Measurements from ENCODE around the gene NMNAT1. TPM values are rescaled to one million over a fixed set of nuclear protein-coding genes. Genes with fewer than 3 reads are reported as not detected.

Gene NMNAT1
- total and polyA plus RNA-seq, 2 donors from 2014 or later, result 12.3 to 17.5 TPM

GRCh38 chr1:10032590-10033358 is 89.5 kb downstream of the NMNAT1 start, which contains the start of gene UBE4B:
Gene UBE4B, plus strand, starts transcription at chr1:10032958. Its CDS starts 713 bp downstream, at chr1:10033671.
- peak within 1 kb of the TSS; percentile 96 to 99 (median 96) for H3K4me3 ChIP-seq (ENCODE audit: low read length in 3 of 3)
- FAIRE-seq (no peak), DNase-seq (peak; percentile 99 to 100 (median 100))
- no peaks in the 10 kb centered on the region for H3K9me3 ChIP-seq (ENCODE audit: control insufficient read depth in 2 of 3, insufficient read depth in 1 of 3, low read length in 3 of 3)
- intact Hi-C loops (cut with DNase I), result no loop called here
- H3K4me1 ChIP-seq (ENCODE audit: control insufficient read depth in 2 of 3, insufficient read depth in 2 of 3, low read depth in 1 of 3, low read length in 3 of 3), result peaks cover 0 to 9% (median 0%) of the 10 kb centered on the region in 3 donors
- H3K9ac ChIP-seq (ENCODE audit: low read length in 3 of 3), result peak within 1 kb of the TSS; percentile 61 to 98 (median 91)
- TF ChIP-seq, protein P1, sequence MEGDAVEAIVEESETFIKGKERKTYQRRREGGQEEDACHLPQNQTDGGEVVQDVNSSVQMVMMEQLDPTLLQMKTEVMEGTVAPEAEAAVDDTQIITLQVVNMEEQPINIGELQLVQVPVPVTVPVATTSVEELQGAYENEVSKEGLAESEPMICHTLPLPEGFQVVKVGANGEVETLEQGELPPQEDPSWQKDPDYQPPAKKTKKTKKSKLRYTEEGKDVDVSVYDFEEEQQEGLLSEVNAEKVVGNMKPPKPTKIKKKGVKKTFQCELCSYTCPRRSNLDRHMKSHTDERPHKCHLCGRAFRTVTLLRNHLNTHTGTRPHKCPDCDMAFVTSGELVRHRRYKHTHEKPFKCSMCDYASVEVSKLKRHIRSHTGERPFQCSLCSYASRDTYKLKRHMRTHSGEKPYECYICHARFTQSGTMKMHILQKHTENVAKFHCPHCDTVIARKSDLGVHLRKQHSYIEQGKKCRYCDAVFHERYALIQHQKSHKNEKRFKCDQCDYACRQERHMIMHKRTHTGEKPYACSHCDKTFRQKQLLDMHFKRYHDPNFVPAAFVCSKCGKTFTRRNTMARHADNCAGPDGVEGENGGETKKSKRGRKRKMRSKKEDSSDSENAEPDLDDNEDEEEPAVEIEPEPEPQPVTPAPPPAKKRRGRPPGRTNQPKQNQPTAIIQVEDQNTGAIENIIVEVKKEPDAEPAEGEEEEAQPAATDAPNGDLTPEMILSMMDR (IDR thresholded peaks at IDR 0.05; ENCODE audit: borderline replicate concordance, extremely low read depth, insufficient read depth), result peak; percentile 86
- H3K36me3 ChIP-seq (ENCODE audit: control insufficient read depth in 2 of 3, insufficient read depth in 3 of 3, low read length in 3 of 3), result no peaks in the 10 kb centered on the region
- peak within 1 kb of the TSS; percentile 94 to 97 for H3K27ac ChIP-seq (ENCODE audit: low read depth in 2 of 2, low read length in 2 of 2)
- H3K27me3 ChIP-seq (ENCODE audit: control insufficient read depth, insufficient read depth, low read length), result no peaks in the 10 kb centered on the region

DNA sequence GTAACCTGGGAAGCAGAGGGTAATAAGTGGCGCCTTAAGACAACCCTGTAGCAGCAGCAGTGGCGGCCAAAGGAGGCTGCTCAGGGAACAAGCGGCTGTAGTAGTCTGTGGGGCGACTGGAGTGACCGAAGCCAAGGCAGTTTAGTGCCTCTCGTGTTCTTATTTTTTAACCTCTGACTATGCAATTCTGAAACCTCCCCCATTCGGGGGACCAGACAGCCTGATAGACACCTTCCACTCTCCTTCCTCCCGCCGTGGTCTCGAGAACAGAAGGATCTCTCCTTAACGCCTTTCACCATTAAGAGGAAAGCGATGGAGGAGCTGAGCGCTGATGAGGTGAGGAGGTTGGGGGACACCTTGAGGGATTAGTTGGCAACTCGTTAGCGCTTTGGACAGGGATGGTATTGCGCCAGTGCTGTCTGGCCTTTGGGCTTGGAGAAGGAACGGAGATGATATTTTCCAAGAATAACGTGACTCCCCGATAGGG is 90.1 kb downstream of the NMNAT1 start:
- Histone ChIP-seq H3K27me3 (ENCODE audit: control insufficient read depth, insufficient read depth, low read length) (no peaks in the 10 kb centered on the region), H3K27ac (ENCODE audit: low read depth in 2 of 2, low read length in 2 of 2) (peak overlapping the region; percentile 94 to 97), H3K4me3 (ENCODE audit: low read length in 3 of 3) (peak overlapping the region; percentile 96 to 99 (median 96)), H3K9ac (ENCODE audit: low read length in 3 of 3) (peak overlapping the region; percentile 61 to 98 (median 91)), H3K4me1 (ENCODE audit: control insufficient read depth in 2 of 3, insufficient read depth in 2 of 3, low read depth in 1 of 3, low read length in 3 of 3) (peaks cover 0 to 9% (median 0%) of the 10 kb centered on the region in 3 donors), H3K36me3 (ENCODE audit: control insufficient read depth in 2 of 3, insufficient read depth in 3 of 3, low read length in 3 of 3) (no peaks in the 10 kb centered on the region), H3K9me3 (ENCODE audit: control insufficient read depth in 2 of 3, insufficient read depth in 1 of 3, low read length in 3 of 3) (no peaks in the 10 kb centered on the region)
- FAIRE-seq (no peak), DNase-seq (peak in 1 of 5 donors; percentile 67)
- intact Hi-C loops (cut with DNase I), result no loop called here
- TF ChIP-seq, protein P1 (IDR thresholded peaks at IDR 0.05; ENCODE audit: borderline replicate concordance, extremely low read depth, insufficient read depth), result no peak

Small RNA genes lying within 50 kb of the gene (microRNA-seq; reads per million reads assigned to microRNA genes)
- 1.0 reads per million for gene MIR5697

Other genes starting within 250 kb of the NMNAT1 start
- gene CLSTN1, start 119.5 kb upstream of the NMNAT1 start, total RNA-seq, result 158 TPM
- gene CLSTN1, start 119.5 kb upstream of the NMNAT1 start, polyA plus RNA-seq (ENCODE audit: insufficient read depth, low read depth, low replicate concordance), result 114 TPM
- 21.9 TPM for gene CTNNBIP1, start 33.2 kb upstream of the NMNAT1 start, total RNA-seq
- 26.4 TPM for gene CTNNBIP1, start 33.2 kb upstream of the NMNAT1 start, polyA plus RNA-seq (ENCODE audit: insufficient read depth, low read depth, low replicate concordance)
- 27.0 TPM for gene LZIC, start 84 bp upstream of the NMNAT1 start, total RNA-seq
- 22.3 TPM for gene LZIC, start 84 bp upstream of the NMNAT1 start, polyA plus RNA-seq (ENCODE audit: insufficient read depth, low read depth, low replicate concordance)
- 21.2 TPM for gene RBP7, start 53.8 kb downstream of the NMNAT1 start, total RNA-seq
- 49.3 TPM for gene RBP7, start 53.8 kb downstream of the NMNAT1 start, polyA plus RNA-seq (ENCODE audit: insufficient read depth, low read depth, low replicate concordance)
- 33.5 TPM for gene UBE4B, start 89.5 kb downstream of the NMNAT1 start, total RNA-seq
- gene UBE4B, start 89.5 kb downstream of the NMNAT1 start, polyA plus RNA-seq (ENCODE audit: insufficient read depth, low read depth, low replicate concordance), result 13.3 TPM